Measurements from ENCODE around the gene THSD4.

GRCh38 chr15:71551566-71551965 lies 436.3 kb downstream of the THSD4 start:
- TF ChIP-seq, protein P1, sequence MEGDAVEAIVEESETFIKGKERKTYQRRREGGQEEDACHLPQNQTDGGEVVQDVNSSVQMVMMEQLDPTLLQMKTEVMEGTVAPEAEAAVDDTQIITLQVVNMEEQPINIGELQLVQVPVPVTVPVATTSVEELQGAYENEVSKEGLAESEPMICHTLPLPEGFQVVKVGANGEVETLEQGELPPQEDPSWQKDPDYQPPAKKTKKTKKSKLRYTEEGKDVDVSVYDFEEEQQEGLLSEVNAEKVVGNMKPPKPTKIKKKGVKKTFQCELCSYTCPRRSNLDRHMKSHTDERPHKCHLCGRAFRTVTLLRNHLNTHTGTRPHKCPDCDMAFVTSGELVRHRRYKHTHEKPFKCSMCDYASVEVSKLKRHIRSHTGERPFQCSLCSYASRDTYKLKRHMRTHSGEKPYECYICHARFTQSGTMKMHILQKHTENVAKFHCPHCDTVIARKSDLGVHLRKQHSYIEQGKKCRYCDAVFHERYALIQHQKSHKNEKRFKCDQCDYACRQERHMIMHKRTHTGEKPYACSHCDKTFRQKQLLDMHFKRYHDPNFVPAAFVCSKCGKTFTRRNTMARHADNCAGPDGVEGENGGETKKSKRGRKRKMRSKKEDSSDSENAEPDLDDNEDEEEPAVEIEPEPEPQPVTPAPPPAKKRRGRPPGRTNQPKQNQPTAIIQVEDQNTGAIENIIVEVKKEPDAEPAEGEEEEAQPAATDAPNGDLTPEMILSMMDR (conservative IDR thresholded peaks at IDR 0.05 in 1 of 2, IDR thresholded peaks at IDR 0.05 in 1 of 2; ENCODE audit: low read depth in 1 of 2, low read length in 2 of 2): no peak
- no peak for TF ChIP-seq EZH2 (IDR thresholded peaks at IDR 0.05; ENCODE audit: low read length, missing control alignments)

Data from fibroblast of lung (primary cell).